Right lobe of liver (tissue), 6 donors: ENCODE results near the gene ANKRD11. TPM values are rescaled to one million over a fixed set of nuclear protein-coding genes. Genes with fewer than 3 reads are reported as not detected.
"Not testable (repeated sequence)": the region's sequence is repeated elsewhere in the genome, so short reads cannot be mapped to it uniquely, and the experiment has no call there.

Source experiments
- ATAC-seq, 4 donors: fragments of 200-7000 bp; cut with Tn5 transposase; one replicate each; pipeline ENCODE4 v1.9.1; 2020; ENCODE audit warnings: mild to moderate bottlenecking in 4 of 4, moderate library complexity in 4 of 4
- DNase-seq, 3 donors: peaks; one replicate each; pipeline ENCODE4 v3.0.0-alpha.2; 2020
- H3K27ac ChIP-seq, 3 donors: fragments of 200-600 bp; one replicate each; pipeline ENCODE4 v1.8.0; 2022
- H3K27me3 ChIP-seq, 2 donors: fragments of 200-600 bp; one replicate each; pipeline ENCODE4 v1.8.0; 2022
- H3K36me3 ChIP-seq, 4 donors: fragments of 200-600 bp; sonication (generic) in 1 of 4; one replicate each; pipeline versions ENCODE4 v1.5.1 to v1.8.0; 2017 to 2022; ENCODE audit warnings: control low read depth in 1 of 4
- H3K4me1 ChIP-seq, 4 donors: fragments of 200-600 bp; sonication (generic) in 1 of 4; one replicate each; pipeline versions ENCODE4 v1.5.1 to v1.8.0; 2017 to 2022; ENCODE audit warnings: control low read depth in 1 of 4
- H3K4me3 ChIP-seq, 3 donors: fragments of 200-600 bp; one replicate each; pipeline ENCODE4 v1.8.0; 2022
- H3K9me3 ChIP-seq, 4 donors: fragments of 200-600 bp; sonication (generic) in 1 of 4; one replicate each; pipeline versions ENCODE4 v1.5.1 to v1.8.0; 2017 to 2022; ENCODE audit warnings: control low read depth in 1 of 4
- CTCF ChIP-seq, 4 donors: fragments of 200-600 bp in 3 of 4; fragments of 450-650 bp in 1 of 4; IDR thresholded peaks; one replicate each; pipeline versions ENCODE4 v1.5.1 to v1.8.0; 2016 to 2022; ENCODE audit warnings: antibody characterized with exemption in 4 of 4, mild to moderate bottlenecking in 2 of 4
- POLR2A ChIP-seq: fragments of 450-650 bp; IDR thresholded peaks from one replicate; pipeline ENCODE4 v1.6.1; 2017; ENCODE audit warnings: antibody characterized with exemption, mild to moderate bottlenecking
- WGBS: methylation state at CpG from one replicate; pipeline ENCODE4 v1.1.6; 2018; ENCODE audit warnings: low coverage, low lambda C conversion rate; ENCODE audit not compliant: insufficient coverage; ENCODE audit errors: missing lambda C conversion rate; 5-methylcytosine and 5-hydroxymethylcytosine counted together
- intact Hi-C, 2 donors: fragments of 100-400 bp; cut with DNase I; formaldehyde crosslinking; loops; one replicate each; pipeline versions ENCODE4 v1.11.2 to v1.14.1; 2022
- total RNA-seq, 6 experiments: library from RNA; depleted of rRNA in 2 of 6; stranded (reverse); fragments of >200 nt in 2 of 6; fragmentation: NEBNext Ultra II Directional in 3 of 6; extraction: Animal tissue kit (Norgen Biotek cat#: 25700) in 3 of 6; gene quantifications; one replicate each; pipeline versions ENCODE4 v1.1.0 to v1.2.4, GENCODE V29; 2016 to 2023
- donor health status: DM: no; HTN: yes; CAD: no.
- donor health status: DM: no; HTN: no; CAD: no.
- donor health status: DM: no; HTN: no; CAD: no.
- donor health status: DM: no; HTN: yes; CAD: no.
- donor health status: DM: no; HTN: yes; CAD: no.

ANKRD11 gene
- total RNA-seq, 6 experiments from 2014 or later = 26.2 to 65.8 (median 41.6) TPM

GRCh38 chr16:89253548-89254287 is 236.6 kb downstream of the ANKRD11 start:
- Histone ChIP-seq H3K36me3 (no peaks in the 10 kb centered on the region), H3K27ac (no peak overlapping the region), H3K4me1 (peaks cover 0 to 8% (median 2%) of the 10 kb centered on the region in 4 donors), H3K9me3 (no peaks in the 10 kb centered on the region), H3K4me3 (no peak overlapping the region), H3K27me3 (no peaks in the 10 kb centered on the region)
- WGBS = 84% methylated on average over 7 of the region's 10 CpGs
- ATAC-seq (no peak), DNase-seq (no peak)
- no peak for TF ChIP-seq CTCF (IDR thresholded peaks at IDR 0.05)
- no peak for TF ChIP-seq POLR2A
- intact Hi-C loops = no loop called here

- peak overlapping the region; percentile 36 to 60 (median 51) for H3K4me3 ChIP-seq
- H3K27me3 ChIP-seq = no peaks in the 10 kb centered on the region
- TF ChIP-seq POLR2A (no peak), CTCF (IDR thresholded peaks at IDR 0.05) (no peak)
- H3K36me3 ChIP-seq = no peaks in the 10 kb centered on the region
- H3K27ac ChIP-seq = no peak overlapping the region
- 63% methylated on average over 19 of the region's 69 CpGs for WGBS
- H3K9me3 ChIP-seq = no peaks in the 10 kb centered on the region
- ATAC-seq (no peak), DNase-seq (no peak)
- intact Hi-C loops = no loop called here
- H3K4me1 ChIP-seq = peaks cover 0 to 5% (median 0%) of the 10 kb centered on the region in 4 donors
These were observed 242.0 kb downstream of the ANKRD11 start for GRCh38 chr16:89248196-89248982.

- intact Hi-C loops, DNase-seq, H3K27ac ChIP-seq, H3K36me3 ChIP-seq, H3K4me1 ChIP-seq, H3K9me3 ChIP-seq, H3K27me3 ChIP-seq: not testable (repeated sequence)
- TF ChIP-seq POLR2A = peak; percentile 12
- peak overlapping the region; percentile 36 to 60 (median 51) for H3K4me3 ChIP-seq
- ATAC-seq = peak in 3 of 4 donors; percentile 36 to 56 (median 47)
- WGBS = 0% methylated on average over 12 of the region's 45 CpGs
These were observed 242.7 kb downstream of the ANKRD11 start for GRCh38 chr16:89247734-89248075.

- no peak overlapping the region for H3K27ac ChIP-seq
These were observed 243.2 kb downstream of the ANKRD11 start for GRCh38 chr16:89246903-89247733.

More at GRCh38 chr16:89246903-89247733, 243.2 kb downstream of the ANKRD11 start:
- DNase-seq (peak; percentile 95 to 96 (median 95)), ATAC-seq (peak; percentile 97 to 99 (median 98))
- H3K4me1 ChIP-seq = peaks cover 0 to 5% (median 0%) of the 10 kb centered on the region in 4 donors
- H3K4me3 ChIP-seq = peak overlapping the region; percentile 45 to 60 (median 51)
- H3K36me3 ChIP-seq = no peaks in the 10 kb centered on the region
- WGBS = under 1% methylated on average over 22 of the region's 78 CpGs
- H3K27me3 ChIP-seq = no peaks in the 10 kb centered on the region
- intact Hi-C loops = no loop called here
- H3K9me3 ChIP-seq = no peaks in the 10 kb centered on the region
- TF ChIP-seq POLR2A = no peak
- TF ChIP-seq CTCF (IDR thresholded peaks at IDR 0.05) = no peak
